GM19023 (cell line): ENCODE results near the gene CAMK2G.
A peak's percentile ranks its signal among the peaks of the same experiment; 100 is the strongest.

Source experiments
- ATAC-seq: cut with Tn5 transposase; IDR thresholded peaks from one replicate; pipeline ENCODE4 v1.9.1; 2021; ENCODE audit warnings: mild to moderate bottlenecking, moderate library complexity; ENCODE audit not compliant: unreplicated experiment

The CAMK2G gene

GRCh38 chr10:73884017-73884416 lies 9.7 kb upstream of the CAMK2G start:
- ATAC-seq = no peak

- ATAC-seq = no peak
Observed at GRCh38 chr10:73881221-73881919, 7.0 kb upstream of the CAMK2G start.

- ATAC-seq = peak; percentile 79
Observed at GRCh38 chr10:73879296-73880173, 5.2 kb upstream of the CAMK2G start.

- no peak for ATAC-seq
Observed at GRCh38 chr10:73878365-73878764, 4.0 kb upstream of the CAMK2G start.

GRCh38 chr10:73877533-73878160 lies 3.3 kb upstream of the CAMK2G start:
- ATAC-seq = no peak

- ATAC-seq = no peak
Observed at GRCh38 chr10:73876971-73877370, 2.6 kb upstream of the CAMK2G start.

- ATAC-seq = no peak
Observed at GRCh38 chr10:73876566-73876965, 2.2 kb upstream of the CAMK2G start.

GRCh38 chr10:73876157-73876556 lies 1.8 kb upstream of the CAMK2G start:
- ATAC-seq = no peak

GRCh38 chr10:73875139-73875475 lies 752 bp upstream of the CAMK2G start:
- peak; percentile 16 for ATAC-seq

- peak; percentile 2 for ATAC-seq
Observed at GRCh38 chr10:73873838-73874215, 528 bp downstream of the CAMK2G start.

GRCh38 chr10:73873142-73873837 lies 1.1 kb downstream of the CAMK2G start:
- ATAC-seq = no peak

GRCh38 chr10:73872190-73872710 lies 2.1 kb downstream of the CAMK2G start:
- ATAC-seq = no peak

- no peak for ATAC-seq
Observed at GRCh38 chr10:73871295-73872189, 2.8 kb downstream of the CAMK2G start.

- ATAC-seq = no peak
Observed at GRCh38 chr10:73868655-73869195, 5.6 kb downstream of the CAMK2G start.

- no peak for ATAC-seq
Observed at GRCh38 chr10:73867871-73868631, 6.3 kb downstream of the CAMK2G start.

- no peak for ATAC-seq
Observed at GRCh38 chr10:73867126-73867807, 7.1 kb downstream of the CAMK2G start.

GRCh38 chr10:73866621-73867020 lies 7.7 kb downstream of the CAMK2G start:
- ATAC-seq = no peak
